WTC11 (cell line): Measurements from ENCODE around the gene PTPN5. TPM values are rescaled to one million over a fixed set of nuclear protein-coding genes. Genes with fewer than 3 reads are reported as not detected.

Experiments used
- ATAC-seq: fragments of 200-7000 bp; cut with Tn5 transposase; 2 replicates; pipeline ENCODE4 v1.10.0; 2021; ENCODE audit warnings: mild to moderate bottlenecking, moderate library complexity
- CTCF ChIA-PET: fragments of 300-600 bp; sonication (Branson Sonifier 250); formaldehyde crosslinking; loops from one replicate; lab custom pipeline; 2021; ENCODE audit warnings: antibody characterized with exemption; lab: Charles Lee
- POLR2A ChIA-PET: fragments of 350-600 bp; sonication (Branson Sonifier 250); formaldehyde crosslinking; loops from one replicate; lab custom pipeline; 2021; ENCODE audit warnings: antibody characterized with exemption; lab: Charles Lee
- DNase-seq: peaks from one replicate; pipeline ENCODE4 v3.0.0; 2021; ENCODE audit warnings: low spot score
- H3K27ac Mint-ChIP-seq: 2 replicates; pipeline ENCODE4 v1.8.0; 2021; ENCODE audit warnings: mixed read lengths
- H3K27me3 Mint-ChIP-seq: 2 replicates; pipeline ENCODE4 v1.8.0; 2021; ENCODE audit warnings: low read depth, mild to moderate bottlenecking, moderate library complexity, mixed read lengths
- H3K36me3 Mint-ChIP-seq: 2 replicates; pipeline ENCODE4 v1.8.0; 2021; ENCODE audit warnings: mixed read lengths
- H3K4me1 Mint-ChIP-seq: 2 replicates; pipeline ENCODE4 v1.8.0; 2022; ENCODE audit warnings: mixed read lengths
- H3K4me3 Mint-ChIP-seq: 2 replicates; pipeline ENCODE4 v1.8.0; 2021; ENCODE audit warnings: mild to moderate bottlenecking, moderate library complexity, mixed read lengths
- H3K9me3 Mint-ChIP-seq: 2 replicates; pipeline ENCODE4 v1.8.0; 2021; ENCODE audit warnings: mixed read lengths
- AR ChIP-seq: fragments of 250-450 bp; sonication (Bioruptor Pico); IDR thresholded peaks from 2 replicates; pipeline ENCODE4 v1.9.0; 2021; ENCODE audit warnings: mild to moderate bottlenecking
- E2F1 ChIP-seq: sonication (generic); formaldehyde crosslinking; IDR thresholded peaks from 2 replicates; pipeline ENCODE4 v1.8.0; 2022; ENCODE audit warnings: mild to moderate bottlenecking, missing genetic modification reagents
- FOXJ3 ChIP-seq: sonication (generic); formaldehyde crosslinking; IDR thresholded peaks from 2 replicates; pipeline ENCODE4 v1.9.0; 2021; ENCODE audit warnings: missing genetic modification reagents, mild to moderate bottlenecking, borderline replicate concordance
- FOXP1 ChIP-seq: sonication (generic); formaldehyde crosslinking; IDR thresholded peaks from 2 replicates; pipeline ENCODE4 v1.8.0; 2022; ENCODE audit warnings: missing genetic modification reagents, mild to moderate bottlenecking, moderate library complexity, borderline replicate concordance
- MYBL2 ChIP-seq: sonication (generic); formaldehyde crosslinking; IDR thresholded peaks from 2 replicates; pipeline ENCODE4 v1.8.1; 2023; ENCODE audit warnings: mild to moderate bottlenecking, moderate library complexity, missing genetic modification reagents
- NR1H2 ChIP-seq: sonication (generic); formaldehyde crosslinking; IDR thresholded peaks from 2 replicates; pipeline ENCODE4 v1.9.0; 2021; ENCODE audit warnings: mild to moderate bottlenecking, moderate library complexity, missing genetic modification reagents
- OVOL2 ChIP-seq: fragments of 250-450 bp; sonication (Bioruptor Pico); IDR thresholded peaks from 2 replicates; pipeline ENCODE4 v1.9.0; 2021; ENCODE audit warnings: mild to moderate bottlenecking, borderline replicate concordance
- SMAD4 ChIP-seq: sonication (generic); formaldehyde crosslinking; IDR thresholded peaks from 2 replicates; pipeline ENCODE4 v1.8.0; 2022; ENCODE audit warnings: mild to moderate bottlenecking, missing genetic modification reagents
- SOX15 ChIP-seq: fragments of 250-450 bp; sonication (Bioruptor Pico); IDR thresholded peaks from 2 replicates; pipeline ENCODE4 v1.9.0; 2021; ENCODE audit warnings: mild to moderate bottlenecking
- ZBTB21 ChIP-seq: sonication (generic); formaldehyde crosslinking; IDR thresholded peaks from 2 replicates; pipeline ENCODE4 v1.8.1; 2023; ENCODE audit warnings: mild to moderate bottlenecking, missing genetic modification reagents, borderline replicate concordance
- ZNF232 ChIP-seq: sonication (generic); formaldehyde crosslinking; IDR thresholded peaks from 2 replicates; pipeline ENCODE4 v1.8.0; 2022; ENCODE audit warnings: mild to moderate bottlenecking, missing genetic modification reagents
- total RNA-seq: library from RNA; stranded (reverse); gene quantifications from 3 replicates; pipeline ENCODE4 v1.2.3, GENCODE V29; 2021
- TF ChIP-seq, protein P1 (sequence below): sonication (generic); formaldehyde crosslinking; IDR thresholded peaks from 2 replicates; pipeline ENCODE4 v1.8.1; 2023; ENCODE audit warnings: mild to moderate bottlenecking, moderate library complexity, missing genetic modification reagents
- TF ChIP-seq, protein P2 (sequence below): sonication (generic); formaldehyde crosslinking; IDR thresholded peaks from 2 replicates; pipeline ENCODE4 v1.8.0; 2023; ENCODE audit warnings: missing genetic modification reagents
- TF ChIP-seq, protein P3 (sequence below): sonication (generic); formaldehyde crosslinking; IDR thresholded peaks from 2 replicates; pipeline ENCODE4 v1.8.1; 2022; ENCODE audit warnings: low read depth, mild to moderate bottlenecking, moderate library complexity, missing genetic modification reagents, borderline replicate concordance
- TF ChIP-seq, protein P4 (sequence below): sonication (generic); formaldehyde crosslinking; IDR thresholded peaks from 2 replicates; pipeline ENCODE4 v1.8.1; 2023; ENCODE audit warnings: mild to moderate bottlenecking, missing genetic modification reagents
- TF ChIP-seq, protein P5 (sequence below): sonication (generic); formaldehyde crosslinking; IDR thresholded peaks from 2 replicates; pipeline ENCODE4 v1.8.1; 2023; ENCODE audit warnings: mild to moderate bottlenecking, missing genetic modification reagents, borderline replicate concordance

PTPN5 gene
- total RNA-seq, 1 experiment from 2014 or later: 4.5 TPM

DNA sequence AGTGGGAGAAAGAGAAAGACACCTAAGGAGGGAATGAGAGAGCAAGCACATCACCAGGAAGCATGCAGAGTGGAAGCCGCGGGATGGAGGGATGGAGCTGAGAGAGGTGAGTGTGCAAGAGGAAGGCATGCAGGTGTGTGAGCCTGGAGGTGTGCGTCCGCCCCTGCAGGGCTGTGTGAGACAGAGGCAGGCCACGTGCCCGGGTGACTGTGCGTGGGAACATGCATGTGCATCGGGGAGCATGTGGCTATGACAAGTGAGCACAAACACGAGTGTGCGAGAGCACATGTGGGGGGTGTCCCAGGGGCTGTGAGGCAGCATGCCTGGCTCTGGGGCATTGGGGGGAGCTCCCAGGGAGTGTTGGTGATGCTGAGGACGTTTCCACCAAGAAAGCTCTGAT lies 29.9 kb downstream of the PTPN5 start:
- no peak overlapping the region for H3K4me3 Mint-ChIP-seq
- H3K27ac Mint-ChIP-seq: no peak overlapping the region
- TF ChIP-seq, protein P1, sequence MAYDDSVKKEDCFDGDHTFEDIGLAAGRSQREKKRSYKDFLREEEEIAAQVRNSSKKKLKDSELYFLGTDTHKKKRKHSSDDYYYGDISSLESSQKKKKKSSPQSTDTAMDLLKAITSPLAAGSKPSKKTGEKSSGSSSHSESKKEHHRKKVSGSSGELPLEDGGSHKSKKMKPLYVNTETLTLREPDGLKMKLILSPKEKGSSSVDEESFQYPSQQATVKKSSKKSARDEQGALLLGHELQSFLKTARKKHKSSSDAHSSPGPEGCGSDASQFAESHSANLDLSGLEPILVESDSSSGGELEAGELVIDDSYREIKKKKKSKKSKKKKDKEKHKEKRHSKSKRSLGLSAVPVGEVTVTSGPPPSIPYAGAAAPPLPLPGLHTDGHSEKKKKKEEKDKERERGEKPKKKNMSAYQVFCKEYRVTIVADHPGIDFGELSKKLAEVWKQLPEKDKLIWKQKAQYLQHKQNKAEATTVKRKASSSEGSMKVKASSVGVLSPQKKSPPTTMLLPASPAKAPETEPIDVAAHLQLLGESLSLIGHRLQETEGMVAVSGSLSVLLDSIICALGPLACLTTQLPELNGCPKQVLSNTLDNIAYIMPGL (CRISPR knock-in tag): no peak
- TF ChIP-seq ZBTB21 (CRISPR knock-in tag) (no peak), OVOL2 (CRISPR knock-in tag) (no peak), AR (CRISPR knock-in tag) (no peak), NR1H2 (CRISPR knock-in tag) (no peak), SMAD4 (CRISPR knock-in tag) (no peak), ZNF232 (CRISPR knock-in tag) (no peak), FOXP1 (CRISPR knock-in tag) (no peak), SOX15 (CRISPR knock-in tag) (no peak), FOXJ3 (CRISPR knock-in tag) (no peak), MYBL2 (no peak), E2F1 (CRISPR knock-in tag) (no peak)
- TF ChIP-seq, protein P2, sequence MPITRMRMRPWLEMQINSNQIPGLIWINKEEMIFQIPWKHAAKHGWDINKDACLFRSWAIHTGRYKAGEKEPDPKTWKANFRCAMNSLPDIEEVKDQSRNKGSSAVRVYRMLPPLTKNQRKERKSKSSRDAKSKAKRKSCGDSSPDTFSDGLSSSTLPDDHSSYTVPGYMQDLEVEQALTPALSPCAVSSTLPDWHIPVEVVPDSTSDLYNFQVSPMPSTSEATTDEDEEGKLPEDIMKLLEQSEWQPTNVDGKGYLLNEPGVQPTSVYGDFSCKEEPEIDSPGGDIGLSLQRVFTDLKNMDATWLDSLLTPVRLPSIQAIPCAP (CRISPR knock-in tag): no peak
- TF ChIP-seq, protein P3, sequence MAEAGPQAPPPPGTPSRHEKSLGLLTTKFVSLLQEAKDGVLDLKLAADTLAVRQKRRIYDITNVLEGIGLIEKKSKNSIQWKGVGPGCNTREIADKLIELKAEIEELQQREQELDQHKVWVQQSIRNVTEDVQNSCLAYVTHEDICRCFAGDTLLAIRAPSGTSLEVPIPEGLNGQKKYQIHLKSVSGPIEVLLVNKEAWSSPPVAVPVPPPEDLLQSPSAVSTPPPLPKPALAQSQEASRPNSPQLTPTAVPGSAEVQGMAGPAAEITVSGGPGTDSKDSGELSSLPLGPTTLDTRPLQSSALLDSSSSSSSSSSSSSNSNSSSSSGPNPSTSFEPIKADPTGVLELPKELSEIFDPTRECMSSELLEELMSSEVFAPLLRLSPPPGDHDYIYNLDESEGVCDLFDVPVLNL (CRISPR knock-in tag): no peak
- TF ChIP-seq, protein P4, sequence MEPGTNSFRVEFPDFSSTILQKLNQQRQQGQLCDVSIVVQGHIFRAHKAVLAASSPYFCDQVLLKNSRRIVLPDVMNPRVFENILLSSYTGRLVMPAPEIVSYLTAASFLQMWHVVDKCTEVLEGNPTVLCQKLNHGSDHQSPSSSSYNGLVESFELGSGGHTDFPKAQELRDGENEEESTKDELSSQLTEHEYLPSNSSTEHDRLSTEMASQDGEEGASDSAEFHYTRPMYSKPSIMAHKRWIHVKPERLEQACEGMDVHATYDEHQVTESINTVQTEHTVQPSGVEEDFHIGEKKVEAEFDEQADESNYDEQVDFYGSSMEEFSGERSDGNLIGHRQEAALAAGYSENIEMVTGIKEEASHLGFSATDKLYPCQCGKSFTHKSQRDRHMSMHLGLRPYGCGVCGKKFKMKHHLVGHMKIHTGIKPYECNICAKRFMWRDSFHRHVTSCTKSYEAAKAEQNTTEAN (CRISPR knock-in tag): no peak
- TF ChIP-seq, protein P5, sequence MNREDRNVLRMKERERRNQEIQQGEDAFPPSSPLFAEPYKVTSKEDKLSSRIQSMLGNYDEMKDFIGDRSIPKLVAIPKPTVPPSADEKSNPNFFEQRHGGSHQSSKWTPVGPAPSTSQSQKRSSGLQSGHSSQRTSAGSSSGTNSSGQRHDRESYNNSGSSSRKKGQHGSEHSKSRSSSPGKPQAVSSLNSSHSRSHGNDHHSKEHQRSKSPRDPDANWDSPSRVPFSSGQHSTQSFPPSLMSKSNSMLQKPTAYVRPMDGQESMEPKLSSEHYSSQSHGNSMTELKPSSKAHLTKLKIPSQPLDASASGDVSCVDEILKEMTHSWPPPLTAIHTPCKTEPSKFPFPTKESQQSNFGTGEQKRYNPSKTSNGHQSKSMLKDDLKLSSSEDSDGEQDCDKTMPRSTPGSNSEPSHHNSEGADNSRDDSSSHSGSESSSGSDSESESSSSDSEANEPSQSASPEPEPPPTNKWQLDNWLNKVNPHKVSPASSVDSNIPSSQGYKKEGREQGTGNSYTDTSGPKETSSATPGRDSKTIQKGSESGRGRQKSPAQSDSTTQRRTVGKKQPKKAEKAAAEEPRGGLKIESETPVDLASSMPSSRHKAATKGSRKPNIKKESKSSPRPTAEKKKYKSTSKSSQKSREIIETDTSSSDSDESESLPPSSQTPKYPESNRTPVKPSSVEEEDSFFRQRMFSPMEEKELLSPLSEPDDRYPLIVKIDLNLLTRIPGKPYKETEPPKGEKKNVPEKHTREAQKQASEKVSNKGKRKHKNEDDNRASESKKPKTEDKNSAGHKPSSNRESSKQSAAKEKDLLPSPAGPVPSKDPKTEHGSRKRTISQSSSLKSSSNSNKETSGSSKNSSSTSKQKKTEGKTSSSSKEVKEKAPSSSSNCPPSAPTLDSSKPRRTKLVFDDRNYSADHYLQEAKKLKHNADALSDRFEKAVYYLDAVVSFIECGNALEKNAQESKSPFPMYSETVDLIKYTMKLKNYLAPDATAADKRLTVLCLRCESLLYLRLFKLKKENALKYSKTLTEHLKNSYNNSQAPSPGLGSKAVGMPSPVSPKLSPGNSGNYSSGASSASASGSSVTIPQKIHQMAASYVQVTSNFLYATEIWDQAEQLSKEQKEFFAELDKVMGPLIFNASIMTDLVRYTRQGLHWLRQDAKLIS (CRISPR knock-in tag): no peak
- POLR2A ChIA-PET: no interaction called here
- H3K4me1 Mint-ChIP-seq: no peaks in the 10 kb centered on the region
- ATAC-seq (no peak), DNase-seq (no peak)
- no peaks in the 10 kb centered on the region for H3K9me3 Mint-ChIP-seq
- no peaks in the 10 kb centered on the region for H3K36me3 Mint-ChIP-seq
- no peaks in the 10 kb centered on the region for H3K27me3 Mint-ChIP-seq
- CTCF ChIA-PET: interaction anchor here (3.5 kb wide), 1 partner anchor 40 kb away, joined by 8 read pairs; no protein-coding TSS in a partner anchor
